SIG-M5 treated with dmso at 0.1 percent for 504 hours (cell line): ENCODE measurements around the gene MAMLD1.
A peak's percentile ranks its signal among the peaks of the same experiment; 100 is the strongest.
"Not testable (repeated sequence)": the region's sequence is repeated elsewhere in the genome, so short reads cannot be mapped to it uniquely, and the experiment has no call there.

Experiments used
- DNase-seq: peaks from one replicate; lab custom pipeline; 2025; ENCODE audit not compliant: unreplicated experiment; lab: John Stamatoyannopoulos, UW

The MAMLD1 gene

GRCh38 chrX:150362599-150363481 is at the start of gene MAMLD1:
Gene MAMLD1, plus strand, starts transcription at chrX:150363317. Its CDS starts 82,200 bp downstream, at chrX:150445517.
- DNase-seq = peak; percentile 49

GRCh38 chrX:150313514-150313913 is 49.6 kb upstream of the MAMLD1 start:
- no peak for DNase-seq

GRCh38 chrX:150314186-150314585 is 48.9 kb upstream of the MAMLD1 start:
- DNase-seq = no peak

GRCh38 chrX:150316564-150316963 is 46.6 kb upstream of the MAMLD1 start:
- no peak for DNase-seq

GRCh38 chrX:150323020-150323419 is 40.1 kb upstream of the MAMLD1 start:
- no peak for DNase-seq

GRCh38 chrX:150324035-150324728 is 38.9 kb upstream of the MAMLD1 start:
- no peak for DNase-seq

- no peak for DNase-seq
Measured at GRCh38 chrX:150324919-150325318, 38.2 kb upstream of the MAMLD1 start.

GRCh38 chrX:150326541-150327247 is 36.4 kb upstream of the MAMLD1 start:
- no peak for DNase-seq

GRCh38 chrX:150329282-150329681 is 33.8 kb upstream of the MAMLD1 start:
- DNase-seq = no peak

- no peak for DNase-seq
Measured at GRCh38 chrX:150329868-150330267, 33.2 kb upstream of the MAMLD1 start.

GRCh38 chrX:150332023-150332422 is 31.1 kb upstream of the MAMLD1 start:
- DNase-seq = no peak

- no peak for DNase-seq
Measured at GRCh38 chrX:150334100-150334499, 29.0 kb upstream of the MAMLD1 start.

- DNase-seq = no peak
Measured at GRCh38 chrX:150334981-150335380, 28.1 kb upstream of the MAMLD1 start.

GRCh38 chrX:150337026-150337425 is 26.1 kb upstream of the MAMLD1 start:
- no peak for DNase-seq

GRCh38 chrX:150337536-150337935 is 25.6 kb upstream of the MAMLD1 start:
- DNase-seq = no peak

- no peak for DNase-seq
Measured at GRCh38 chrX:150338615-150339014, 24.5 kb upstream of the MAMLD1 start.

- DNase-seq = no peak
Measured at GRCh38 chrX:150339736-150340135, 23.4 kb upstream of the MAMLD1 start.

GRCh38 chrX:150340326-150340725 is 22.8 kb upstream of the MAMLD1 start:
- DNase-seq = not testable (repeated sequence)

- no peak for DNase-seq
Measured at GRCh38 chrX:150347471-150347870, 15.6 kb upstream of the MAMLD1 start.

GRCh38 chrX:150348365-150348764 is 14.8 kb upstream of the MAMLD1 start:
- no peak for DNase-seq

GRCh38 chrX:150352114-150352513 is 11.0 kb upstream of the MAMLD1 start:
- DNase-seq = no peak

GRCh38 chrX:150352581-150352980 is 10.5 kb upstream of the MAMLD1 start:
- no peak for DNase-seq
